ENCODE measurements around the gene CEP170B.
"Not testable (repeated sequence)": the region's sequence is repeated elsewhere in the genome, so short reads cannot be mapped to it uniquely, and the experiment has no call there.

Gene CEP170B

GRCh38 chr14:104905579-104905933 is 40.5 kb downstream of the CEP170B start:
- H3K4me3 Mint-ChIP-seq; H3K4me1 Mint-ChIP-seq (ENCODE audit: low read depth); H3K36me3 Mint-ChIP-seq (ENCODE audit: low read depth); intact Hi-C loops (cut with micrococcal nuclease); H3K9me3 Mint-ChIP-seq; H3K27ac Mint-ChIP-seq: not testable (repeated sequence)
- H3K27me3 Mint-ChIP-seq: peaks cover 37% of the 10 kb centered on the region

- Mint-ChIP-seq H3K27ac (no peak overlapping the region), H3K9me3 (peaks cover 18% of the 10 kb centered on the region), H3K27me3 (peaks cover 44% of the 10 kb centered on the region), H3K36me3 (ENCODE audit: low read depth) (no peaks in the 10 kb centered on the region), H3K4me3 (no peak overlapping the region), H3K4me1 (ENCODE audit: low read depth) (no peaks in the 10 kb centered on the region)
- intact Hi-C loops (cut with micrococcal nuclease): no loop called here
Observed at GRCh38 chr14:104908303-104908702, 43.2 kb downstream of the CEP170B start.

- H3K27ac Mint-ChIP-seq: no peak overlapping the region
- no peaks in the 10 kb centered on the region for H3K4me1 Mint-ChIP-seq (ENCODE audit: low read depth)
- H3K27me3 Mint-ChIP-seq: peaks cover 43% of the 10 kb centered on the region
- H3K4me3 Mint-ChIP-seq: no peak overlapping the region
- intact Hi-C loops (cut with micrococcal nuclease): no loop called here
- no peaks in the 10 kb centered on the region for H3K36me3 Mint-ChIP-seq (ENCODE audit: low read depth)
- peaks cover 18% of the 10 kb centered on the region for H3K9me3 Mint-ChIP-seq
Observed at GRCh38 chr14:104912053-104912452, 47.0 kb downstream of the CEP170B start.

- intact Hi-C loops (cut with micrococcal nuclease): no loop called here
- Mint-ChIP-seq H3K4me1 (ENCODE audit: low read depth) (no peaks in the 10 kb centered on the region), H3K27ac (no peak overlapping the region), H3K9me3 (peaks cover 18% of the 10 kb centered on the region), H3K27me3 (peaks cover 33% of the 10 kb centered on the region), H3K4me3 (no peak overlapping the region), H3K36me3 (ENCODE audit: low read depth) (no peaks in the 10 kb centered on the region)
Observed at GRCh38 chr14:104913435-104913834, 48.4 kb downstream of the CEP170B start.

- no peaks in the 10 kb centered on the region for H3K36me3 Mint-ChIP-seq (ENCODE audit: low read depth)
- H3K9me3 Mint-ChIP-seq: peaks cover 4% of the 10 kb centered on the region
- H3K27me3 Mint-ChIP-seq: peaks cover 24% of the 10 kb centered on the region
- no peak overlapping the region for H3K27ac Mint-ChIP-seq
- intact Hi-C loops (cut with micrococcal nuclease): no loop called here
- no peaks in the 10 kb centered on the region for H3K4me1 Mint-ChIP-seq (ENCODE audit: low read depth)
- no peak overlapping the region for H3K4me3 Mint-ChIP-seq
Observed at GRCh38 chr14:104917116-104917515, 52.0 kb downstream of the CEP170B start.

GRCh38 chr14:104917993-104918392 is 52.9 kb downstream of the CEP170B start:
- Mint-ChIP-seq H3K9me3 (no peaks in the 10 kb centered on the region), H3K27me3 (peaks cover 21% of the 10 kb centered on the region), H3K4me3 (no peak overlapping the region), H3K27ac (no peak overlapping the region), H3K36me3 (ENCODE audit: low read depth) (no peaks in the 10 kb centered on the region), H3K4me1 (ENCODE audit: low read depth) (no peaks in the 10 kb centered on the region)
- intact Hi-C loops (cut with micrococcal nuclease): no loop called here

- peaks cover 10% of the 10 kb centered on the region for H3K4me1 Mint-ChIP-seq (ENCODE audit: low read depth)
- H3K27me3 Mint-ChIP-seq: peaks cover 14% of the 10 kb centered on the region
- H3K27ac Mint-ChIP-seq; H3K4me3 Mint-ChIP-seq; H3K9me3 Mint-ChIP-seq; intact Hi-C loops (cut with micrococcal nuclease); H3K36me3 Mint-ChIP-seq (ENCODE audit: low read depth): not testable (repeated sequence)
Observed at GRCh38 chr14:104919152-104919992, 54.3 kb downstream of the CEP170B start.

- H3K4me1 Mint-ChIP-seq (ENCODE audit: low read depth): peaks cover 16% of the 10 kb centered on the region
- H3K27ac Mint-ChIP-seq: no peak overlapping the region
- no peaks in the 10 kb centered on the region for H3K9me3 Mint-ChIP-seq
- H3K4me3 Mint-ChIP-seq: no peak overlapping the region
- H3K36me3 Mint-ChIP-seq (ENCODE audit: low read depth): no peaks in the 10 kb centered on the region
- intact Hi-C loops (cut with micrococcal nuclease): no loop called here
- peaks cover 11% of the 10 kb centered on the region for H3K27me3 Mint-ChIP-seq
Observed at GRCh38 chr14:104919993-104920315, 54.9 kb downstream of the CEP170B start.

GRCh38 chr14:104923640-104924420 is 58.8 kb downstream of the CEP170B start:
- Mint-ChIP-seq H3K27me3 (peaks cover 12% of the 10 kb centered on the region), H3K27ac (no peak overlapping the region), H3K36me3 (ENCODE audit: low read depth) (no peaks in the 10 kb centered on the region), H3K4me3 (no peak overlapping the region), H3K9me3 (no peaks in the 10 kb centered on the region), H3K4me1 (ENCODE audit: low read depth) (peaks cover 47% of the 10 kb centered on the region)
- intact Hi-C loops (cut with micrococcal nuclease): no loop called here

GRCh38 chr14:104924421-104925213 is 59.5 kb downstream of the CEP170B start, which contains the start of gene PLD4:
PLD4 (plus strand) TSS chr14:104924879; CDS start chr14:104927141, 2,262 bp downstream.
- Mint-ChIP-seq H3K27ac (peak within 1 kb of the TSS; percentile 59), H3K4me3 (no peak within 1 kb of the TSS), H3K4me1 (ENCODE audit: low read depth) (peaks cover 50% of the 10 kb centered on the region), H3K27me3 (peaks cover 15% of the 10 kb centered on the region), H3K36me3 (ENCODE audit: low read depth) (no peaks in the 10 kb centered on the region), H3K9me3 (no peaks in the 10 kb centered on the region)
- intact Hi-C loops (cut with micrococcal nuclease): no loop called here

- Mint-ChIP-seq H3K36me3 (ENCODE audit: low read depth) (no peaks in the 10 kb centered on the region), H3K9me3 (no peaks in the 10 kb centered on the region), H3K27me3 (peaks cover 15% of the 10 kb centered on the region), H3K27ac (peak overlapping the region; percentile 59), H3K4me1 (ENCODE audit: low read depth) (peaks cover 50% of the 10 kb centered on the region), H3K4me3 (no peak overlapping the region)
- intact Hi-C loops (cut with micrococcal nuclease): no loop called here
Observed at GRCh38 chr14:104925214-104925854, 60.3 kb downstream of the CEP170B start.

GRCh38 chr14:104925855-104926609 is 61.0 kb downstream of the CEP170B start:
- Mint-ChIP-seq H3K27ac (peak overlapping the region; percentile 59), H3K9me3 (no peaks in the 10 kb centered on the region), H3K36me3 (ENCODE audit: low read depth) (no peaks in the 10 kb centered on the region), H3K4me3 (peak overlapping the region; percentile 30), H3K4me1 (ENCODE audit: low read depth) (peaks cover 52% of the 10 kb centered on the region), H3K27me3 (peaks cover 21% of the 10 kb centered on the region)
- intact Hi-C loops (cut with micrococcal nuclease): no loop called here
